NOMO-1 (cell line): Measurements from ENCODE around the gene SLC5A10.
"Not testable (repeated sequence)": the region's sequence is repeated elsewhere in the genome, so short reads cannot be mapped to it uniquely, and the experiment has no call there.

Experiments
- DNase-seq, 2 experiments: peaks; one replicate each; lab custom pipeline; 2025; ENCODE audit not compliant: unreplicated experiment in 2 of 2; lab: John Stamatoyannopoulos, UW

The SLC5A10 gene

GRCh38 chr17:19036186-19036585 is 84.2 kb downstream of the SLC5A10 start:
- not testable (repeated sequence) for DNase-seq

GRCh38 chr17:19037547-19037946 is 85.6 kb downstream of the SLC5A10 start:
- not testable (repeated sequence) for DNase-seq

GRCh38 chr17:19038007-19038406 is 86.0 kb downstream of the SLC5A10 start:
- not testable (repeated sequence) for DNase-seq

GRCh38 chr17:19038730-19039129 is 86.8 kb downstream of the SLC5A10 start:
- DNase-seq, result not testable (repeated sequence)

GRCh38 chr17:19040350-19040749 is 88.4 kb downstream of the SLC5A10 start:
- DNase-seq, result not testable (repeated sequence)

- not testable (repeated sequence) for DNase-seq
These were observed 89.9 kb downstream of the SLC5A10 start for GRCh38 chr17:19041871-19042270.

GRCh38 chr17:19042369-19042768 is 90.4 kb downstream of the SLC5A10 start:
- DNase-seq, result not testable (repeated sequence)

GRCh38 chr17:19043032-19043431 is 91.1 kb downstream of the SLC5A10 start:
- DNase-seq, result not testable (repeated sequence)

GRCh38 chr17:19044643-19045042 is 92.7 kb downstream of the SLC5A10 start:
- not testable (repeated sequence) for DNase-seq

GRCh38 chr17:19046782-19047375 is 94.9 kb downstream of the SLC5A10 start, which contains the start of gene GRAP:
Gene GRAP (minus strand): TSS chr17:19046957. CDS start chr17:19046926, 31 bp downstream.
- DNase-seq, result not testable (repeated sequence)

GRCh38 chr17:19047510-19047909 is 95.5 kb downstream of the SLC5A10 start:
- DNase-seq, result not testable (repeated sequence)

- not testable (repeated sequence) for DNase-seq
These were observed 96.9 kb downstream of the SLC5A10 start for GRCh38 chr17:19048826-19049225.

GRCh38 chr17:19055447-19055846 is 103.5 kb downstream of the SLC5A10 start:
- DNase-seq, result not testable (repeated sequence)

GRCh38 chr17:19062009-19062717 is 110.2 kb downstream of the SLC5A10 start:
- DNase-seq, result not testable (repeated sequence)

GRCh38 chr17:19062718-19063325 is 110.9 kb downstream of the SLC5A10 start:
- not testable (repeated sequence) for DNase-seq

GRCh38 chr17:19063326-19063956 is 111.5 kb downstream of the SLC5A10 start:
- not testable (repeated sequence) for DNase-seq

- not testable (repeated sequence) for DNase-seq
These were observed 112.4 kb downstream of the SLC5A10 start for GRCh38 chr17:19064378-19064777.

- DNase-seq, result not testable (repeated sequence)
These were observed 118.6 kb downstream of the SLC5A10 start for GRCh38 chr17:19070318-19071168.
